KBM-7 (cell line): ENCODE data around the gene PTPRD.
"Not testable (repeated sequence)": the region's sequence is repeated elsewhere in the genome, so short reads cannot be mapped to it uniquely, and the experiment has no call there.

Experiments
- DNase-seq: peaks from one replicate; pipeline ENCODE4 v3.0.0-alpha.2; 2015
- in situ Hi-C: fragments of 300-500 bp; cut with MboI; formaldehyde crosslinking; loops from 2 replicates; pipeline ENCODE4 v1.14.3; 2020; ENCODE audit warnings: low sequenced_read_pairs, low pct_unique_long_range_greater_than_20kb, mixed read lengths

Gene PTPRD

DNA sequence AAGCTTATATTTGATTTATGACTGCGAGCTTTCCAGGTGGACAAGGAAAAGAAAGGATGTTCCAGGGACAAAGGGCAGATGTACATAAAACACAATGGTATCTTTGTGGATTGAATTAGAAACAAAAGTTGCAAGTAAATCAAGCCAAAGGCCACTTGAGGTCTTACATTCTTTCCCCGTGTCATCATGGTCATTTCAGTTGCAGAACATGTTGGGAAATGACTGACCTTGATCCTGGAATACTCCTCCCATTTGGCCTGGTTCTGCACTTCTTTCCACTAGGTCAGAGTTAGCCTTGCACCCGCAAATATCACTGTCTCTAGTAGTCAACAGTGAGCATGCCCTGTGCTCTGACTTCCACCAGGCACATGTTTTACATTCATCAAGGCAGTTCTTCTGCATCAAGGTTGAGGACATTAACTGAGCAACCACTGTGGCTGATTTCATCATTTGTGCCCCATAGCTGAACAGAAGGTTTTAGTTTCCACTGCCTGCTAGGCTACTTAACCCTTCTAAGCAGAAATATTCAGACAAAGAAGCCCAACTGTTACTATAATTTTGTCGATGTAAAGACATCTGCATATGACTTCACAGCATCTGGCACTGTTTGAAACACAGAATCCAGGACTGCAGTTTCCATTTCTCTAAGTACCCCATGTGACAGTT is 1651.5 kb downstream of the PTPRD start:
- DNase-seq, result no peak
- in situ Hi-C loops, result no loop called here

DNA sequence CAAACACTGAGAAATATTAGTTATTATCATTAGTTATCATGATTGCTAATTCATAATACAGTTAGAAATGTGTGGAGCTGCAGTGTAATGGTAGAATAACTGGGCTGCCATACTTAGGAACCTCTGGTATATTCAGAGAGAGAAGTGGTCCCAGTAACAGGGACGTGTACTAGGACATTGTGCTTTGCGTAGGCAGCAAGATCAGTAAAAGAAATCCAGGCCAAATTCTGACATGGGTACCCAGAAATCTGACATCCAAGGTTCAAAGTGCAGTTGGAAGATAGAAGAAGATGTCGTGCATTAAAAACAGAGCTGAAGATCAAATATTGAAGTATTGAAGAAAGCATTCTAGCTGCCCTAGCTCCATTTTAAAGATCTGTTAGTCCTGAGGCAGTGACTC is 1652.5 kb downstream of the PTPRD start:
- no peak for DNase-seq
- in situ Hi-C loops, result no loop called here

DNA sequence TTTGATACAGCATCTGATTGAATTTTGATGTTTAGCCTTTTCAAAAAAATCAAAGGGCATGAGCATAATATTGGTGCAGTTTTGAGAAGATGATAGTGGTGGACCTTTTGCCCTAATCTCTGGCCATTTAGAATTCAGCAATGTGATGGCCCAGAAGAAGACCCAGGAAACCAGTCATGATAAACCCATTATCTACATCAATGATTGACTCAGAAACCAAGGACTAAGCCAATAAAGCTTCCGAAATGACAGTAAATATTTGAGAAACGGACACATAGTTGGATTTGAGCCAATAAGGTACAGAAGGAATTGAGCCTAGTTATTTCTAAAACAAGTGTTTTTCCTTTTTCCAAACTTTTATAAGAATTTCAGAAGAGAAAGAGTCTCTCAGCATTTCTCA is 1654.4 kb downstream of the PTPRD start:
- no peak for DNase-seq
- in situ Hi-C loops, result no loop called here

DNA sequence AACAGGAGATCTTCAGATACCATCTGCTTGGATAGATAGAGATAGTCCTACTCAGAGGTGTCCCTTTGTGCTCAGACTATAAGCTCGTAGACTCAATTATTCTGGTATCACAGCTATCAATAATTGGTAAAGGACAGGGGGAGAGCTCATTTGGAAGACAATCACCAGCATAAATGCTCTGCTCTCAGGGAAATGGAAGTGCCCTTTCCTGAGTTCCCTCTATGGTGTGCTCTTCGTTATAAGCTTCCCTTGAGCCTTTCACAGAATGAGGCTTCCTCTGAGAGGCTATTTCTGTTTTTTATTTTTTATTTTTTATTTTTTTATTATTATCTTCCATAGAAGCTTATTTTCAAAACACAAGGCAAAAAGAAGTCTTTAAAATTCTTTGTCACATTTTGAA is 1657.5 kb downstream of the PTPRD start:
- DNase-seq, result no peak
- in situ Hi-C loops, result no loop called here

DNA sequence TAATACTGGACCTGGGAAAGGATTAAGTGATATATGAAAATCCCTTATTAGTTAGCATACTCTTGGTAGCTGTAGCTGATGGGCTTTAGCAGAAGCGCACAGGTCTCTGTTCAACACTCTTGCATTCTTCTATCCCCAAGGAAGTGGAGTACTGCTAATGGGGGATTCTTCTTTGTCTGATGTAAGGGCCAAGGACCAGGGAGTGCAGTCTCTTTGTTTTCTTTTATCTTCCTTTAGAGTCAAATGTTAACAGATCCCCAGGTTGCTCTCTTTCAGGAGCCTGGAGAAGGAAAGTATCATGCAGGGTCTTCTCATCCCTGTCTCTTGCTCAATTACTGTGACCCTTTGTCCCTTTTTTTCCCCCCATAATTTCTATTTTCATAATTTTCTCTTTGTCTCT is 1666.3 kb downstream of the PTPRD start:
- in situ Hi-C loops, result no loop called here

DNA sequence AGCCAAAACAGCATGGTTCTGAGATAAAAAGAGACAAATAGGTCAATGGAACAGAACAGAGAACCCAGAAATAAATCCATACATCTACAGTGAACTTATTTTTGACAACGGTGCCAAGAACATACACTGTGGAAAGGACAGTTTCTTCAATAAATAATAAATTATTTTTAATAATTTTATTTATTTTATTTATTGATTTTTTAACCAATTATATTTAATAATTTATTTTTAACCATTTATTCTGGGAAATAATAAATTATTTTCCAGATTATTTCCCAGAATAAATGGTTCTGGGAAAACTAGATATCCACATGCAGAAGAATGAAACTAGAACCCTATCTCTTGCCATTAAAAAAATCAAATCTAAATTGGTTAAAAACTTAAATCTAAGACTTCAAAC is 1669.4 kb downstream of the PTPRD start:
- in situ Hi-C loops, result no loop called here

More for the DNA sequence above, 1666.3 kb downstream of the PTPRD start:
- no peak for DNase-seq

DNA sequence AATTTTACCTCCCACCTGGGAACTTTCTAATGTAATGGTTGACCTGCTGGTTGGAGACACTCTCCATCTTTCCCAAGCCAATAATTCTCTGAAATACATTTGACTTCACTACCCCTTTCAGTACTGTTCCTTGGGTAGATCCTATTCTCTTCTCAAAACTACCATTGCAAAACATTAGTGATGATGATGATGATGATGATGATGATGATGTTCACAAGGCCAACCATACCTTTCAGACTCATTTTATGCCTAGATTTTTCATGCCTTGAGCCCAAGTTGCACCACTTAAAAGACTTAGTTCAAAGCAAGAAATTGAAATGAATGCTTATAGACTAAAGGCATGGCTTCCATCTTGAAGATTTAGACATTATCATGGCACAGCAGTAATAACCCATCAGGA is 1672.2 kb downstream of the PTPRD start:
- no peak for DNase-seq
- in situ Hi-C loops, result no loop called here

More for the DNA sequence above, 1669.4 kb downstream of the PTPRD start:
- no peak for DNase-seq

DNA sequence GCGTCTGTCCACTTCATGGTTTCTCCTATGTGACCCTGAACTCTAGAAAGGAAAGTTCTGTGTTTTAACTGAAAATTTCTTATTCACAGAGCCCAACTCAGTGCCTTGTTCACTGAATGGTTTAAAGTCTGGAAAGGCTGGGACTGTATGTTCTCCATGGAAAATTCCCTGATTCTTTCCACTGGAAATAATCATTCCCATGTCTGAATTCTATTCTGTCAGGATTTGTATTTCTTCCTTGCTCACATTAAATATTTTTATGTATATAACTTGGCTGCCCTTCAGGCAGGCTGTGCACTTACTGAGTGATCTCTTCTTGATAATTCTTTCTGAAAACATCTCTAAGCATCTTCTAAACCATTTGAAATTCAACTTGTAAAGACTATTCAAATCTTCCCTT is 1686.3 kb downstream of the PTPRD start:
- in situ Hi-C loops, result no loop called here
- no peak for DNase-seq

DNA sequence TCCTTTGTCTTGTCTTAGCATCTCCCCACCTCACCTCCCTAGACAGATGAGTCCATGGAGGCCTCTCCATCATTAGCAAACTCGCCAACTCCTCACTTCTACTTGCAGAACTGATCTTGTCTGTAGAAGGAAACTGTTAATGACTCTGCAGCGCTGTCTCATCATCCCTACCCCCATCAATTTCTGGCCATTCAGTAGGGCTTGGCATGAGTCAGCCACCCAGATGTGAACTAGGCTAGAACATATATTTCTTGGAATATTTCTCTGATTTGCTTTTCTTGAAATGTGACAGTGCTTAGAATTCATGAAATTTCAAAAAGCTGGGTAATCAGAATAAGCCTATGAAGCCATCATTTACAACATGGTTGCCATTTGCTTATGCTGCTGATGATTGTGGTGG is 1688.2 kb downstream of the PTPRD start:
- no peak for DNase-seq
- in situ Hi-C loops, result no loop called here

DNA sequence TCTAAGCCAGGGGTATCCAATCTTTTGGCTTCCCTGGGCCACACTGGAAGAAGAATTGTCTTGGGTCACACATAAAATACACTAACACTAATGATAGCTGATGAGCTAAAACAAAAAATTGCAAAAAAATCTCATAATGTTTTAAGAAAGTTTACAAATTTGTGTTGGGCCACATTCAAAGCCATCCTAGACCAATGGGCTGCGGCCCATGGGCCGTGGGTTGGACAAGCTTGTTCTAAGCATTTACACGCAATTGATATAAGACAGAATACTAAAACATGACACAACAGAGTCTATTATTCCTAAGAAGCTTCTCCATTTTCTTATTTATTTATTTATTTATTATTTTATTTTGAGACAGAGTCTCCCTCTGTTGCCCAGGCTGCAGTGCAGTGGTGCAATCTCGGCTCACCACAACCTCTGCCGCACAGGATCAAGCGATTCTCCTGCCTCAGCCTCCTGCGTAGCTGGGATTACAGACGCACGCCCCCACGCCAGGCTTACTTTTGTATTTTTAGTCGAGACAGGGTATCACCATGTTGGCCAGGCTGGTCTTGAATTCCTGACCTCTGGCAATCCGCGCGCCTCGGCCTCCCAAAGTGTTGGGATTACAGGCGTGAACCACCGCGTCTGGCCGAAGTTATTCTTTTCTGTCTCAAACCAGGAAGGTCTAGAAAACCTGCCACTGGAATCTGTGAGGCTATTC is 1692.2 kb downstream of the PTPRD start:
- DNase-seq, in situ Hi-C loops: not testable (repeated sequence)

DNA sequence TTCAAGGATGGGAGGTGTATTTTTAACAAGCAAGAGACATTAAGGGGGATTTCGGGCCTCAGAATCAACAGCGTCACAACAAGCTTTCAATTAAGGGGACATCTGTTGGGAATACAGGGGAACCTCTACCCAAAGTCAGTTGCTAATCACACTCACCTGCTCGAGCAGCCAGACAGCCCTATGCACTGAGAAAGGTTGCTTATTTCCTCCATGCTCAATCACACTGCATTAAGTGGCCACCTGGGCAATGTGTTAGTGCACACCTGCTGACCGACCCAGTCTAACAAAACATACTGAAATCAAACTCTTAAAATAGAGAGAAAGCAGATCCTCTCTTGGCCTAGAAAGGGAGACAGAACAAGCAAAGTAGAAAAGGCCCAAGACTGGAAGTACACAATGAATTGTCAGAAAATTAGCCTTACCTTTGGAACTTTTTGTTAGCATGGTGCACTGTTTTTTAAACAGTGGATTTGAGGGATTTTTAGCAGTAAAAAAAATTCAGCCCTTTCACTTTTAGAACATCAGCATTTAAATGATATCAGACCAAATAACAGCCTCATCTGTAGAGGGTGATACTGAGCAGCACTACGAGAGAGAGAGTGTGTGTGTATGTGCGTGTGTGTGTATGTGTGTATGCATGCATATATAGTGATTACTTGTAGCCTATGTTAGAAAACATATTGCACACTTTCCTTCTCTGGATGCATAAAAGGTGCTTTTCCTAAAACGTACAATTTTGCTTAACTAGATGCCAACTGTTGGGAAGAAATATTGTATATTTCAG is 1694.7 kb downstream of the PTPRD start:
- in situ Hi-C loops, result no loop called here
- no peak for DNase-seq

DNA sequence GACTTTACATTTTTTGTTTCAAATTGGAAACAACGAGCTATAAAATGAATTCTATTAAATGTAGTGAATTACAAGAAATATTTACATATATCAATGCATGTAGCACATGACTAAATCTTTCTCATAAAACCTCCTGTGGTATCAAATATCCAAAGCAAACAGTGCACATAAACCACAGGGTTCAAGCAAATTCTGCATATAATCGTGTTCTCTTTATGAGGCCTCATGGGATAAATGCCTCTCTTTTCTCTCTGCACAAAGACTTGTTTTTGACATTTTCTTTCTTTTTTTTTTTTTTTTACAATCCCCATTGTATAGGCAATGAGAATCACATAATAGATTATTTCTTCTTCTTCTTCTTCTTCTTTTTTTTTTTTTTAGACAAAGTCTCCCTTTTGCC is 1696.0 kb downstream of the PTPRD start:
- in situ Hi-C loops, result no loop called here
- no peak for DNase-seq

DNA sequence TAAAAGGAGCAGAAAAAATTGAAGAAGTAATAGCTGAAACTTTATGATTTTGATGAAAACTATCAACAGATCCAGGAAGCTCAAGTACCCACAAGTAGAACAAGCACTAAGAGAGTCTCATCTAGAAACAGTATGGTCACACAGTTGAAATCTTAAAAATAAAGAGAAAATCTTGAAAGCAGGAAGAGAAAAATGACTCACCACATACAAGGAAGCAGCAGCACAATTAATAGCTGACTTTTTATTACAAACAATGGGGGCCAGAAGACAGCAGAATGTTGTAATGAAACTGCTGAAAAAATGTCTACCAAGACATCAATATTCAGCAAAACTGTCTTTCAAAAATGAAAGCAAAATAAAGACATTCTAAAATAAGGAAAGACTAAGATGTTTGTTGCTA is 1704.9 kb downstream of the PTPRD start:
- no peak for DNase-seq
- in situ Hi-C loops, result no loop called here

DNA sequence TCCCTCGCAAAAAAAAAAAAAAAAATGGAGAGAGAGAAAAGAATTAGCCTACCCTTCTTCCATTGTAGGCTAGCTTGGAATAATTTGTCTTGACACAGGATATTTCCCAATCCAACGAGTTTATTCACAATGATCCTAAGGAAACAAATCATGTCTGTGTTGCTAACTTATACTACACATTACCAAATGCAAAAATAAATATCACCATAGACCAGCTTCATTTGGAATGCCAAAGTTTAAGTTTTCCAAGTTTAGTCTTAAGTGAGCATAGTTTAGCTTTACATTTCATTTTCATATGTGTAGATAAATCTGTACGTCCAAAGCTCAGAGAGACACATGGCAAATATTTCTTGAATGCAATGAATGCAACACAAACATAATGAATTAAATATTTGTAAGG is 1707.1 kb downstream of the PTPRD start:
- no peak for DNase-seq
- in situ Hi-C loops, result no loop called here

DNA sequence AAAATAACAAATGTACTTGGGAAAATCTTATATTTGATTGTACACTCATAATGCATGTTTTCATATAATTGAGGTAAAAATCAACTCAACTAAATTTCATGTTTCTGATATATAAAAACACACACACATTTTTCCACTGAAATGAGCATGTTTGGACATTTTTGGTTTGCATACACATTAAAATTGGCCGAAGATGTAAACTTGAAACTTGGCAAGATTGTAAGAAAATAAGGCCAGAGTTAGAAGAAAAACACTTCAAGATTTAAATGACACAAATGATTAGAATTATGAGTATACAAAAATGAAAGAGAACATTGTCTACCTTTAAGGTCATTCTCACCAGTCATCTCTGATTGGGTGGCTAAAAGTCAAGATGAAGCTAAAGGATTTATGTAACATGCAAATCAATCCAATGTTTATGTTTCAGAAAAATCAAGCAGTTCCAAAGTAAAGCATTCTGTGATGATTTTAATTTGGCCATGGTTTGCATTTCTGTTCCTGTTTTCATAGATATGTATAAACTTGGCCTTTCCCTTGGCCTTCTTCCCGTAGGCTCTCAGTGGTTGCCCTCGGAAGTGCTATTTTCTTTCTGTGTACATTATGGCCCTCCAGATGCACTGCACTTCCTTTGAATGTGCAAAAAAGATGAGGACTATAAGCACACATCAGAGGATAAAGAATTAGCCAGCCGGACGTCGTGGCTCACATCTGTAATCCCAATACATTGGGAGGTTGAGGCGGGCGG is 1707.9 kb downstream of the PTPRD start:
- in situ Hi-C loops, result no loop called here
- no peak for DNase-seq

DNA sequence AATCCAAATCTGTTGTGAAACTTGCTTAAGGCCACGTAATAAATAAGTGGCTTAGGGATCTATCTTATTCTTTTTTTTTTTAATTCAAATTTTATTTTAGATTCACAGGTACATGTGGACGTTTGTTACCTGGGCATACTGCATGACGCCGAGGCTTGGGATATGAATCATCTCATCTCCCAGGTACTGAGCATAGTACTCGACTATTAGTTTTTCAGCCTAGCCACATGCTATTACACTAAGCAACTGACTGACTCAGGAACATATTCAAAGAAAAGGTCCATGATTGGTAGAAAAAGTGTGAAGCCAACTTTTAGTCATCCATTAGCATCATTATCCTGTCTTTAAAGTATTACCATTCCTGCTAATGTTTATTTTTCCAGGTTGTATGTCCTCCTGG is 1709.7 kb downstream of the PTPRD start:
- in situ Hi-C loops, result no loop called here
- DNase-seq, result no peak

DNA sequence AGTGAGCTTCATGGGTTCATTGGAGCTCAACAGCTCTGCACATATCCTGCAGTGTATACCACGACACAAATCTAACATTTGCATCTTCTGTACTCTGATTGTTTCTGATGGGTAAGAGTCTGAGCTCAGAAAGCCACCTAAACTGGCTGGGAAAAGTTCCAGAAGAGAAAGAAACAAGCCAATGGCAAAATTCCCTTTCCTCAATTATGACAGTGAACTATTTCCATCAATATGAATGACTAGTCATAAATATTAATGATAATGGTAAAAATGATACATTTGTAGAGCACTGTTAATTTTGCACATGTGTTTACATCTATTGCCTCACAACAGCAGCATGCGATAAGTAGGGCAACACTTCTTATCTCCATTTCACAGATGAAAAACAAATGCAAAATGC is 1711.7 kb downstream of the PTPRD start:
- no peak for DNase-seq
- in situ Hi-C loops, result no loop called here

DNA sequence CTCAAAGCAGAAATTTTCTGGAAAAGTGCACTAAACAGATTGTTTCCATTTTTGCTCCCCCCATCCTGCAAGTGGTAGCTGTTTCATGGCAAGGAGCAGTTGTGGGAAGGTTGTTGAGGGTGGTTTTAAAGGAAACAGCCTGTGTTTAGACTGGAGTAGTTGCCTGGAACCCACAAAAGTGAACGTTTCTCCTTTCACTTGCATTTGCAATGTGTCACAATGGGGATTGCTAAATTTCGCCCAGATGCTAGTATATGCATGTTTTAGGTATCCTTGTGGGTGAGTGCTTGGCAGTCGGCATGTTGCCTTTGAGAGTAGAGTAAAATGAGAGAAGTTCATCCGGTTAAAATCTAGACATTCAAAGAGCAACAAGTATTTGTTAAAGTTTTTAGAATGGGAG is 1713.3 kb downstream of the PTPRD start:
- in situ Hi-C loops, result no loop called here
- DNase-seq, result no peak

DNA sequence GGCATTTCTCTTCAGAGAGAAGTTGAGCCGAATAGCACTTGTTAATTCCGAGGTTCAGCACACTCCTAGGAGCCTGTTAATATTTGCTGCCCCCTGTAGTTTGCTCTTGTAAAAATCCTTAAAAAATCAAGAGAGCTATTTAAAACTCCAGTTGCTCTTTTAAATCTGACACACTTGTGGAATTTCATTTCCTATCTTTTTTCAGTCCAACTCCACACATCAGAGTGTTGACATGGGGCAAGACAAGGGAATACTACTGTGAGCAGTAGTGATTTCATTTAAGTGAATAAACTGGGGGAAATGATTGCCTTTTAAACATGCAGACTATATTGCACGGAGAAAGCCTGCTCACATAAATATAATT is 1717.0 kb downstream of the PTPRD start:
- in situ Hi-C loops, result no loop called here

More for the DNA sequence above, 1717.0 kb downstream of the PTPRD start:
- DNase-seq, result peak; percentile 42
